ENCODE measurements around the gene CUX1.

CUX1 gene

GRCh38 chr7:101968720-101969466 is 151.5 kb downstream of the CUX1 start:
- no peak for DNase-seq (ENCODE audit: insufficient read length, low spot score)
- no peak for TF ChIP-seq POLR2A (IDR thresholded peaks at IDR 0.05; ENCODE audit: low read depth, low read length)
- no peak for TF ChIP-seq TAF1 (IDR thresholded peaks at IDR 0.05; ENCODE audit: low read depth, low read length)
- TF ChIP-seq SPI1 (IDR thresholded peaks at IDR 0.05; ENCODE audit: low read depth, low read length) = no peak
- TF ChIP-seq PAX5 (IDR thresholded peaks at IDR 0.05; ENCODE audit: insufficient read depth, low read length, severe bottlenecking) = no peak
- no peak for FAIRE-seq

GRCh38 chr7:101969997-101970585 is 152.7 kb downstream of the CUX1 start:
- TF ChIP-seq POU2F2 (IDR thresholded peaks at IDR 0.05; ENCODE audit: low read depth, low read length) (no peak), POLR2AphosphoS5 (IDR thresholded peaks at IDR 0.05; ENCODE audit: low read depth, low read length) (no peak), POLR2A (IDR thresholded peaks at IDR 0.05; ENCODE audit: low read depth, low read length) (no peak), PAX5 (IDR thresholded peaks at IDR 0.05; ENCODE audit: insufficient read depth, low read length, severe bottlenecking) (no peak), SPI1 (IDR thresholded peaks at IDR 0.05; ENCODE audit: low read depth, low read length) (no peak), TAF1 (IDR thresholded peaks at IDR 0.05; ENCODE audit: low read depth, low read length) (no peak)
- FAIRE-seq (no peak), DNase-seq (ENCODE audit: insufficient read length, low spot score) (no peak)

- FAIRE-seq = no peak
- no peak for DNase-seq (ENCODE audit: insufficient read length, low spot score)
- no peak for TF ChIP-seq POLR2AphosphoS5 (IDR thresholded peaks at IDR 0.05; ENCODE audit: low read depth, low read length)
- no peak for TF ChIP-seq POU2F2 (IDR thresholded peaks at IDR 0.05; ENCODE audit: low read depth, low read length)
- TF ChIP-seq POLR2A (IDR thresholded peaks at IDR 0.05; ENCODE audit: low read depth, low read length) = no peak
- no peak for TF ChIP-seq PAX5 (IDR thresholded peaks at IDR 0.05; ENCODE audit: insufficient read depth, low read length, severe bottlenecking)
- TF ChIP-seq SPI1 (IDR thresholded peaks at IDR 0.05; ENCODE audit: low read depth, low read length) = no peak
- TF ChIP-seq TAF1 (IDR thresholded peaks at IDR 0.05; ENCODE audit: low read depth, low read length) = no peak
Observed at GRCh38 chr7:101970801-101971200, 153.4 kb downstream of the CUX1 start.

- FAIRE-seq = no peak
- DNase-seq (ENCODE audit: insufficient read length, low spot score) = no peak
- TF ChIP-seq POLR2A (IDR thresholded peaks at IDR 0.05; ENCODE audit: low read depth, low read length) (no peak), TAF1 (IDR thresholded peaks at IDR 0.05; ENCODE audit: low read depth, low read length) (no peak), PAX5 (IDR thresholded peaks at IDR 0.05; ENCODE audit: insufficient read depth, low read length, severe bottlenecking) (no peak), SPI1 (IDR thresholded peaks at IDR 0.05; ENCODE audit: low read depth, low read length) (no peak), POU2F2 (IDR thresholded peaks at IDR 0.05; ENCODE audit: low read depth, low read length) (no peak), POLR2AphosphoS5 (IDR thresholded peaks at IDR 0.05; ENCODE audit: low read depth, low read length) (no peak)
Observed at GRCh38 chr7:101971457-101971856, 154.0 kb downstream of the CUX1 start.

- TF ChIP-seq POLR2AphosphoS5 (IDR thresholded peaks at IDR 0.05; ENCODE audit: low read depth, low read length) (no peak), POLR2A (IDR thresholded peaks at IDR 0.05; ENCODE audit: low read depth, low read length) (no peak), POU2F2 (IDR thresholded peaks at IDR 0.05; ENCODE audit: low read depth, low read length) (no peak), TAF1 (IDR thresholded peaks at IDR 0.05; ENCODE audit: low read depth, low read length) (no peak), PAX5 (IDR thresholded peaks at IDR 0.05; ENCODE audit: insufficient read depth, low read length, severe bottlenecking) (no peak), SPI1 (IDR thresholded peaks at IDR 0.05; ENCODE audit: low read depth, low read length) (no peak)
- FAIRE-seq (no peak), DNase-seq (ENCODE audit: insufficient read length, low spot score) (no peak)
Observed at GRCh38 chr7:101972627-101973026, 155.2 kb downstream of the CUX1 start.

GRCh38 chr7:101973130-101973529 is 155.7 kb downstream of the CUX1 start:
- FAIRE-seq (no peak), DNase-seq (ENCODE audit: insufficient read length, low spot score) (no peak)
- TF ChIP-seq TAF1 (IDR thresholded peaks at IDR 0.05; ENCODE audit: low read depth, low read length) = no peak
- no peak for TF ChIP-seq POLR2A (IDR thresholded peaks at IDR 0.05; ENCODE audit: low read depth, low read length)
- TF ChIP-seq POLR2AphosphoS5 (IDR thresholded peaks at IDR 0.05; ENCODE audit: low read depth, low read length) = no peak
- TF ChIP-seq POU2F2 (IDR thresholded peaks at IDR 0.05; ENCODE audit: low read depth, low read length) = no peak
- TF ChIP-seq PAX5 (IDR thresholded peaks at IDR 0.05; ENCODE audit: insufficient read depth, low read length, severe bottlenecking) = no peak
- TF ChIP-seq SPI1 (IDR thresholded peaks at IDR 0.05; ENCODE audit: low read depth, low read length) = no peak

- TF ChIP-seq POLR2AphosphoS5 (IDR thresholded peaks at IDR 0.05; ENCODE audit: low read depth, low read length) (no peak), POU2F2 (IDR thresholded peaks at IDR 0.05; ENCODE audit: low read depth, low read length) (no peak), SPI1 (IDR thresholded peaks at IDR 0.05; ENCODE audit: low read depth, low read length) (no peak), TAF1 (IDR thresholded peaks at IDR 0.05; ENCODE audit: low read depth, low read length) (no peak), PAX5 (IDR thresholded peaks at IDR 0.05; ENCODE audit: insufficient read depth, low read length, severe bottlenecking) (no peak), POLR2A (IDR thresholded peaks at IDR 0.05; ENCODE audit: low read depth, low read length) (no peak)
- DNase-seq (ENCODE audit: insufficient read length, low spot score) (no peak), FAIRE-seq (no peak)
Observed at GRCh38 chr7:101974393-101974792, 157.0 kb downstream of the CUX1 start.

GRCh38 chr7:101975046-101975445 is 157.6 kb downstream of the CUX1 start:
- DNase-seq (ENCODE audit: insufficient read length, low spot score) (no peak), FAIRE-seq (no peak)
- TF ChIP-seq TAF1 (IDR thresholded peaks at IDR 0.05; ENCODE audit: low read depth, low read length) (no peak), SPI1 (IDR thresholded peaks at IDR 0.05; ENCODE audit: low read depth, low read length) (no peak), POU2F2 (IDR thresholded peaks at IDR 0.05; ENCODE audit: low read depth, low read length) (no peak), PAX5 (IDR thresholded peaks at IDR 0.05; ENCODE audit: insufficient read depth, low read length, severe bottlenecking) (no peak), POLR2A (IDR thresholded peaks at IDR 0.05; ENCODE audit: low read depth, low read length) (no peak), POLR2AphosphoS5 (IDR thresholded peaks at IDR 0.05; ENCODE audit: low read depth, low read length) (no peak)

GRCh38 chr7:101976411-101976810 is 159.0 kb downstream of the CUX1 start:
- FAIRE-seq (no peak), DNase-seq (ENCODE audit: insufficient read length, low spot score) (no peak)
- TF ChIP-seq PAX5 (IDR thresholded peaks at IDR 0.05; ENCODE audit: insufficient read depth, low read length, severe bottlenecking) (no peak), SPI1 (IDR thresholded peaks at IDR 0.05; ENCODE audit: low read depth, low read length) (no peak), POU2F2 (IDR thresholded peaks at IDR 0.05; ENCODE audit: low read depth, low read length) (no peak), TAF1 (IDR thresholded peaks at IDR 0.05; ENCODE audit: low read depth, low read length) (no peak), POLR2A (IDR thresholded peaks at IDR 0.05; ENCODE audit: low read depth, low read length) (no peak), POLR2AphosphoS5 (IDR thresholded peaks at IDR 0.05; ENCODE audit: low read depth, low read length) (no peak)

Measured in GM12891 (cell line).